PC-3 (cell line): ENCODE measurements around the gene LELP1. TPM values are rescaled to one million over a fixed set of nuclear protein-coding genes. Genes with fewer than 3 reads are reported as not detected.
"Not testable (repeated sequence)": the region's sequence is repeated elsewhere in the genome, so short reads cannot be mapped to it uniquely, and the experiment has no call there.

Experiments
- ATAC-seq: fragments of 200-7000 bp; cut with Tn5 transposase; 2 replicates; pipeline ENCODE4 v1.9.1; 2020; ENCODE audit warnings: mild to moderate bottlenecking, moderate library complexity
- BruUV-seq: library from RNA; stranded (reverse); fragments of 400-500 nt; replicated peaks from 2 replicates; lab custom pipeline; 2021; lab: Mats Ljungman, UMichigan
- CTCF ChIA-PET: fragments of 300-600 bp; sonication (Branson Sonifier 250); formaldehyde crosslinking; loops from one replicate; lab custom pipeline; 2022; ENCODE audit warnings: antibody characterized with exemption; lab: Charles Lee
- POLR2A ChIA-PET: fragments of 300-600 bp; sonication (Branson Sonifier 250); formaldehyde crosslinking; loops from one replicate; lab custom pipeline; 2022; ENCODE audit warnings: antibody characterized with exemption; ENCODE audit not compliant: unreplicated experiment; lab: Charles Lee
- DNase-seq: peaks from one replicate; pipeline ENCODE4 v3.0.0-alpha.2; 2015
- H2AFZ ChIP-seq: fragments of 300-600 bp; sonication (generic); 2 replicates; pipeline ENCODE4 v1.6.0; 2016; ENCODE audit warnings: antibody characterized with exemption, low read length
- H3F3A ChIP-seq: fragments of 300-600 bp; sonication (generic); one replicate; pipeline ENCODE4 v1.6.0; 2017; ENCODE audit warnings: antibody characterized with exemption, low read length, control low read depth, mild to moderate bottlenecking; ENCODE audit not compliant: unreplicated experiment
- H3K27ac ChIP-seq: fragments of 300-600 bp; sonication (generic); 2 replicates; pipeline ENCODE4 v1.5.1; 2016; ENCODE audit warnings: mild to moderate bottlenecking, low read length
- H3K27me3 ChIP-seq: fragments of 300-600 bp; sonication (generic); 2 replicates; pipeline ENCODE4 v1.6.1; 2016; ENCODE audit warnings: low read length, mixed read lengths
- H3K36me3 ChIP-seq: fragments of 300-600 bp; sonication (generic); 2 replicates; pipeline ENCODE4 v1.6.1; 2016; ENCODE audit warnings: low read depth, mixed run types, low read length, mixed read lengths
- H3K4me1 ChIP-seq: fragments of 300-600 bp; sonication (generic); 2 replicates; pipeline ENCODE4 v1.5.1; 2016; ENCODE audit warnings: low read length; ENCODE audit not compliant: insufficient read depth
- H3K4me2 ChIP-seq: fragments of 300-600 bp; sonication (generic); 2 replicates; pipeline ENCODE4 v1.6.0; 2016; ENCODE audit warnings: low read length
- H3K4me3 ChIP-seq: fragments of 300-600 bp; sonication (generic); 2 replicates; pipeline ENCODE4 v1.5.1; 2016; ENCODE audit warnings: mild to moderate bottlenecking, low read length, mixed read lengths
- H3K79me2 ChIP-seq: fragments of 300-600 bp; sonication (generic); 2 replicates; pipeline ENCODE4 v1.6.1; 2017; ENCODE audit warnings: low read length, mixed read lengths
- H3K9ac ChIP-seq: fragments of 300-600 bp; sonication (generic); 2 replicates; pipeline ENCODE4 v1.6.0; 2016; ENCODE audit warnings: mild to moderate bottlenecking, low read length
- H3K9me2 ChIP-seq: fragments of 300-600 bp; sonication (generic); replicated peaks from 2 replicates; pipeline ENCODE4 v1.6.1; 2016; ENCODE audit warnings: mixed run types, low read length, mixed read lengths
- H3K9me3 ChIP-seq: fragments of 300-600 bp; sonication (generic); 2 replicates; pipeline ENCODE4 v1.6.1; 2016; ENCODE audit warnings: low read length, mixed read lengths
- H4K20me1 ChIP-seq: fragments of 300-600 bp; sonication (generic); 2 replicates; pipeline ENCODE4 v1.6.1; 2016; ENCODE audit warnings: low read length, mixed read lengths
- CTCF ChIP-seq: fragments of 300-600 bp; sonication (generic); conservative IDR thresholded peaks from 2 replicates; pipeline ENCODE4 v1.5.1; 2017; ENCODE audit warnings: antibody characterized with exemption, low read depth, mild to moderate bottlenecking, low read length
- EZH2 ChIP-seq: fragments of 300-600 bp; sonication (generic); IDR thresholded peaks from one replicate; pipeline ENCODE4 v1.6.1; 2017; ENCODE audit warnings: antibody characterized with exemption, mild to moderate bottlenecking, low read length; ENCODE audit not compliant: unreplicated experiment
- EZH2phosphoT487 ChIP-seq: fragments of 300-600 bp; sonication (generic); IDR thresholded peaks from 2 replicates; pipeline ENCODE4 v1.6.1; 2018; ENCODE audit warnings: mild to moderate bottlenecking, antibody characterized with exemption, low read length, borderline replicate concordance
- intact Hi-C: fragments of 100-400 bp; cut with micrococcal nuclease; formaldehyde crosslinking; loops from 2 replicates; pipeline ENCODE4 v1.9.0; 2023
- total RNA-seq: library from RNA; depleted of rRNA; stranded (reverse); fragments of >200 nt; gene quantifications from 2 replicates; pipeline ENCODE4 v1.2.3, GENCODE V29; 2014

LELP1 gene
- total RNA-seq, 1 experiment from 2014 or later = not detected

GRCh38 chr1:153229076-153229829, 26.0 kb downstream of the LELP1 start:
- H3K79me2 ChIP-seq, BruUV-seq, H3K9ac ChIP-seq, H3K27ac ChIP-seq, H3K9me2 ChIP-seq, H2AFZ ChIP-seq, CTCF ChIA-PET, H3K4me3 ChIP-seq, H3K4me2 ChIP-seq, H3K4me1 ChIP-seq, H3K9me3 ChIP-seq, POLR2A ChIA-PET, H3F3A ChIP-seq, intact Hi-C loops, H3K36me3 ChIP-seq, H4K20me1 ChIP-seq: not testable (repeated sequence)
- ATAC-seq = peak; percentile 67
- peak; percentile 66 for TF ChIP-seq CTCF
- peaks cover 38% of the 10 kb centered on the region for H3K27me3 ChIP-seq
- DNase-seq = peak; percentile 25

GRCh38 chr1:153231363-153231762, 28.1 kb downstream of the LELP1 start:
- no peaks in the 10 kb centered on the region for H3K9me3 ChIP-seq
- ATAC-seq = no peak
- H3K27ac ChIP-seq = no peak overlapping the region
- DNase-seq = no peak
- no peaks in the 10 kb centered on the region for H3K79me2 ChIP-seq
- H3F3A ChIP-seq = no peaks in the 10 kb centered on the region
- no peak overlapping the region for H3K9ac ChIP-seq
- no peaks in the 10 kb centered on the region for H3K9me2 ChIP-seq
- no peaks in the 10 kb centered on the region for H3K4me1 ChIP-seq
- no peak overlapping the region for H2AFZ ChIP-seq
- no peak overlapping the region for H3K4me3 ChIP-seq
- intact Hi-C loops = no loop called here
- H3K4me2 ChIP-seq = no peak overlapping the region
- H3K36me3 ChIP-seq = no peaks in the 10 kb centered on the region
- CTCF ChIA-PET = no interaction called here
- BruUV-seq = no TSS peak
- H3K27me3 ChIP-seq = peaks cover 38% of the 10 kb centered on the region
- no peaks in the 10 kb centered on the region for H4K20me1 ChIP-seq
- TF ChIP-seq EZH2phosphoT487 (no peak), CTCF (no peak), EZH2 (no peak)
- POLR2A ChIA-PET = no interaction called here

- intact Hi-C loops = no loop called here
- no peaks in the 10 kb centered on the region for H3K9me3 ChIP-seq
- no peaks in the 10 kb centered on the region for H3K79me2 ChIP-seq
- DNase-seq = no peak
- no peaks in the 10 kb centered on the region for H4K20me1 ChIP-seq
- POLR2A ChIA-PET = no interaction called here
- no peak for TF ChIP-seq EZH2
- TF ChIP-seq CTCF = no peak
- TF ChIP-seq EZH2phosphoT487 = no peak
- no peak overlapping the region for H2AFZ ChIP-seq
- no peak for ATAC-seq
- H3K4me3 ChIP-seq = no peak overlapping the region
- no peaks in the 10 kb centered on the region for H3K9me2 ChIP-seq
- BruUV-seq = no TSS peak
- no peak overlapping the region for H3K27ac ChIP-seq
- no peaks in the 10 kb centered on the region for H3K36me3 ChIP-seq
- H3K4me2 ChIP-seq = no peak overlapping the region
- H3K9ac ChIP-seq = no peak overlapping the region
- CTCF ChIA-PET = no interaction called here
- H3K27me3 ChIP-seq = peaks cover 37% of the 10 kb centered on the region
- H3F3A ChIP-seq = no peaks in the 10 kb centered on the region
- no peaks in the 10 kb centered on the region for H3K4me1 ChIP-seq
Observed at GRCh38 chr1:153231785-153232184, 28.6 kb downstream of the LELP1 start.
